ENCODE results near the gene ERCC1.

Gene ERCC1

GRCh38 chr19:45406226-45407090, 17.3 kb downstream of the ERCC1 start, which contains the start of gene POLR1G:
Gene POLR1G, plus strand, starts transcription at chr19:45406644. Its CDS starts 53 bp downstream, at chr19:45406697.
- no peaks in the 10 kb centered on the region for H3K9me3 ChIP-seq (replicated peaks in 1 of 2; ENCODE audit: control insufficient read depth in 2 of 2, insufficient read depth in 1 of 2, low read depth in 1 of 2, low read length in 2 of 2)
- H2AK5ac ChIP-seq (ENCODE audit: low read depth, low read length): peak within 1 kb of the TSS; percentile 37
- no peak within 1 kb of the TSS for H2BK120ac ChIP-seq (ENCODE audit: low read depth, low read length)
- peak within 1 kb of the TSS; percentile 58 for H2BK5ac ChIP-seq (ENCODE audit: low read length)
- peak within 1 kb of the TSS; percentile 87 for H3K9ac ChIP-seq (ENCODE audit: low read depth, low read length, poor library complexity)
- peak within 1 kb of the TSS; percentile 67 for H3K27ac ChIP-seq (replicated peaks; ENCODE audit: low read length)
- peak within 1 kb of the TSS; percentile 58 to 88 for H3K4me3 ChIP-seq (ENCODE audit: low read length in 2 of 2)
- no peak within 1 kb of the TSS for H2BK12ac ChIP-seq (ENCODE audit: low read length)
- peaks cover 2% of the 10 kb centered on the region for H3K79me1 ChIP-seq (ENCODE audit: low read depth, low read length)
- no peak within 1 kb of the TSS for H4K91ac ChIP-seq (ENCODE audit: low read depth, low read length, poor library complexity)
- H2BK15ac ChIP-seq (ENCODE audit: low read length): no peak within 1 kb of the TSS
- peak within 1 kb of the TSS; percentile 98 for H3K4me2 ChIP-seq (ENCODE audit: insufficient read depth, low read length, poor library complexity, severe bottlenecking)
- peak within 1 kb of the TSS; percentile 80 for H3K18ac ChIP-seq (ENCODE audit: low read length)
- H3K4ac ChIP-seq (ENCODE audit: low read length): no peak within 1 kb of the TSS
- H3K36me3 ChIP-seq (replicated peaks in 1 of 2; ENCODE audit: control insufficient read depth in 2 of 2, insufficient read depth in 2 of 2, low read length in 2 of 2): peaks cover 4 to 28% of the 10 kb centered on the region in 2 donors
- H3K23ac ChIP-seq (ENCODE audit: low read depth, low read length, poor library complexity): peak within 1 kb of the TSS; percentile 62
- H3K27me3 ChIP-seq (ENCODE audit: control insufficient read depth in 3 of 3, insufficient read depth in 3 of 3, low read depth in 1 of 3, low read length in 3 of 3): peaks cover 6 to 30% (median 18%) of the 10 kb centered on the region in 3 experiments
- no peak within 1 kb of the TSS for H4K8ac ChIP-seq (ENCODE audit: low read depth, low read length)
- DNase-seq (ENCODE audit: low spot score): peak; percentile 82
- no CpG with 5 or more reads among the region's 51 CpGs for WGBS, 2 donors (ENCODE audit: extremely low coverage in 2 of 2, insufficient read length in 2 of 2, insufficient replicate concordance in 1 of 2)
- peak within 1 kb of the TSS; percentile 92 for H2AFZ ChIP-seq (ENCODE audit: low read length)
- H3K4me1 ChIP-seq (ENCODE audit: control insufficient read depth in 2 of 2, insufficient read depth in 1 of 2, low read depth in 1 of 2, low read length in 2 of 2): peaks cover 12 to 20% of the 10 kb centered on the region in 2 donors
- H3K14ac ChIP-seq (ENCODE audit: low read length): no peak within 1 kb of the TSS

GRCh38 chr19:45405435-45406225, 18.1 kb downstream of the ERCC1 start:
- H3K4ac ChIP-seq (ENCODE audit: low read length): no peak overlapping the region
- peak overlapping the region; percentile 98 for H3K4me2 ChIP-seq (ENCODE audit: insufficient read depth, low read length, poor library complexity, severe bottlenecking)
- no peak overlapping the region for H4K91ac ChIP-seq (ENCODE audit: low read depth, low read length, poor library complexity)
- H3K79me1 ChIP-seq (ENCODE audit: low read depth, low read length): peaks cover 2% of the 10 kb centered on the region
- peak overlapping the region; percentile 27 for H2AK5ac ChIP-seq (ENCODE audit: low read depth, low read length)
- H3K4me1 ChIP-seq (ENCODE audit: control insufficient read depth in 2 of 2, insufficient read depth in 1 of 2, low read depth in 1 of 2, low read length in 2 of 2): peaks cover 12 to 20% of the 10 kb centered on the region in 2 donors
- H2BK15ac ChIP-seq (ENCODE audit: low read length): peak overlapping the region; percentile 43
- H3K27me3 ChIP-seq (ENCODE audit: control insufficient read depth in 3 of 3, insufficient read depth in 3 of 3, low read depth in 1 of 3, low read length in 3 of 3): peaks cover 6 to 30% (median 18%) of the 10 kb centered on the region in 3 experiments
- no peak overlapping the region for H3K14ac ChIP-seq (ENCODE audit: low read length)
- WGBS, 2 donors (ENCODE audit: extremely low coverage in 2 of 2, insufficient read length in 2 of 2, insufficient replicate concordance in 1 of 2): no CpG with 5 or more reads among the region's 48 CpGs
- no peaks in the 10 kb centered on the region for H3K9me3 ChIP-seq (replicated peaks in 1 of 2; ENCODE audit: control insufficient read depth in 2 of 2, insufficient read depth in 1 of 2, low read depth in 1 of 2, low read length in 2 of 2)
- H3K36me3 ChIP-seq (replicated peaks in 1 of 2; ENCODE audit: control insufficient read depth in 2 of 2, insufficient read depth in 2 of 2, low read length in 2 of 2): peaks cover 0 to 20% of the 10 kb centered on the region in 2 donors
- peak overlapping the region; percentile 67 for H3K27ac ChIP-seq (replicated peaks; ENCODE audit: low read length)
- no peak overlapping the region for H4K8ac ChIP-seq (ENCODE audit: low read depth, low read length)
- peak overlapping the region; percentile 58 for H3K23ac ChIP-seq (ENCODE audit: low read depth, low read length, poor library complexity)
- no peak overlapping the region for H2BK12ac ChIP-seq (ENCODE audit: low read length)
- H2BK120ac ChIP-seq (ENCODE audit: low read depth, low read length): no peak overlapping the region
- H3K4me3 ChIP-seq (ENCODE audit: low read length in 2 of 2): peak overlapping the region; percentile 58 to 88
- peak overlapping the region; percentile 58 for H2BK5ac ChIP-seq (ENCODE audit: low read length)
- peak; percentile 69 for DNase-seq (ENCODE audit: low spot score)
- peak overlapping the region; percentile 92 for H2AFZ ChIP-seq (ENCODE audit: low read length)
- peak overlapping the region; percentile 87 for H3K9ac ChIP-seq (ENCODE audit: low read depth, low read length, poor library complexity)
- peak overlapping the region; percentile 95 for H3K18ac ChIP-seq (ENCODE audit: low read length)

- Histone ChIP-seq H2BK5ac (ENCODE audit: low read length) (peak within 1 kb of the TSS; percentile 58), H2BK12ac (ENCODE audit: low read length) (no peak within 1 kb of the TSS), H3K9me3 (replicated peaks in 1 of 2; ENCODE audit: control insufficient read depth in 2 of 2, insufficient read depth in 1 of 2, low read depth in 1 of 2, low read length in 2 of 2) (peaks cover 0 to 1% of the 10 kb centered on the region in 2 donors), H2AFZ (ENCODE audit: low read length) (peak within 1 kb of the TSS; percentile 92), H3K4ac (ENCODE audit: low read length) (no peak within 1 kb of the TSS), H3K27ac (replicated peaks; ENCODE audit: low read length) (peak within 1 kb of the TSS; percentile 35), H3K4me3 (ENCODE audit: low read length in 2 of 2) (peak within 1 kb of the TSS; percentile 58 to 88), H3K36me3 (replicated peaks in 1 of 2; ENCODE audit: control insufficient read depth in 2 of 2, insufficient read depth in 2 of 2, low read length in 2 of 2) (peaks cover 0 to 16% of the 10 kb centered on the region in 2 donors), H4K91ac (ENCODE audit: low read depth, low read length, poor library complexity) (no peak within 1 kb of the TSS), H3K4me1 (ENCODE audit: control insufficient read depth in 2 of 2, insufficient read depth in 1 of 2, low read depth in 1 of 2, low read length in 2 of 2) (peaks cover 12 to 20% of the 10 kb centered on the region in 2 donors), H3K9ac (ENCODE audit: low read depth, low read length, poor library complexity) (peak within 1 kb of the TSS; percentile 87), H3K18ac (ENCODE audit: low read length) (peak within 1 kb of the TSS; percentile 95), H2BK15ac (ENCODE audit: low read length) (peak within 1 kb of the TSS; percentile 43), H3K14ac (ENCODE audit: low read length) (no peak within 1 kb of the TSS), H3K27me3 (ENCODE audit: control insufficient read depth in 3 of 3, insufficient read depth in 3 of 3, low read depth in 1 of 3, low read length in 3 of 3) (peaks cover 6 to 35% (median 18%) of the 10 kb centered on the region in 3 experiments), H4K8ac (ENCODE audit: low read depth, low read length) (no peak within 1 kb of the TSS), H3K4me2 (ENCODE audit: insufficient read depth, low read length, poor library complexity, severe bottlenecking) (peak within 1 kb of the TSS; percentile 98), H2BK120ac (ENCODE audit: low read depth, low read length) (no peak within 1 kb of the TSS), H3K79me1 (ENCODE audit: low read depth, low read length) (peaks cover 2% of the 10 kb centered on the region), H3K23ac (ENCODE audit: low read depth, low read length, poor library complexity) (peak within 1 kb of the TSS; percentile 58), H2AK5ac (ENCODE audit: low read depth, low read length) (peak within 1 kb of the TSS; percentile 27)
- no CpG with 5 or more reads among the region's 46 CpGs for WGBS, 2 donors (ENCODE audit: extremely low coverage in 2 of 2, insufficient read length in 2 of 2, insufficient replicate concordance in 1 of 2)
- no peak for DNase-seq (ENCODE audit: low spot score)
Observed at GRCh38 chr19:45404557-45405434, 18.9 kb downstream of the ERCC1 start, which contains the start of gene PPP1R13L. Gene PPP1R13L, minus strand, starts transcription at chr19:45405069. Its CDS starts 6,751 bp downstream, at chr19:45398318.
